Ovary (tissue), 3 donors: Measurements from ENCODE around the gene ZNF629.

Experiments
- CTCF ChIP-seq, 3 donors: fragments of 450-650 bp in 2 of 3; fragments of 200-600 bp in 1 of 3; IDR thresholded peaks; one replicate each; pipeline versions ENCODE4 v1.5.1 to v1.8.0; 2016 to 2022; ENCODE audit warnings: antibody characterized with exemption in 3 of 3, mild to moderate bottlenecking in 1 of 3
- EP300 ChIP-seq: sonication (generic); formaldehyde crosslinking; IDR thresholded peaks from one replicate; pipeline ENCODE4 v1.6.1; 2017; ENCODE audit warnings: antibody characterized with exemption
- POLR2A ChIP-seq: fragments of 450-650 bp; IDR thresholded peaks from one replicate; pipeline ENCODE4 v1.6.1; 2017; ENCODE audit warnings: antibody characterized with exemption, mild to moderate bottlenecking, moderate library complexity
- donor health status: DM: no; HTN: no; CAD: no.

- TF ChIP-seq POLR2A (no peak), CTCF (IDR thresholded peaks at IDR 0.05) (no peak), EP300 (no peak)
Observed at GRCh38 chr16:30768583-30769181, 18.3 kb downstream of the ZNF629 start.
